Testis (tissue), 3 donors: ENCODE results near the gene KRT23. TPM values are rescaled to one million over a fixed set of nuclear protein-coding genes. Genes with fewer than 3 reads are reported as not detected.

ENCODE experiments used
- DNase-seq: peaks from one replicate; pipeline ENCODE4 v3.0.0-alpha.2; 2019
- H3K27ac ChIP-seq, 2 donors: fragments of 200-600 bp; sonication (generic); one replicate each; pipeline ENCODE4 v1.5.1; 2019
- H3K27me3 ChIP-seq: fragments of 200-600 bp; sonication (generic); one replicate; pipeline ENCODE4 v1.5.1; 2019
- H3K36me3 ChIP-seq: fragments of 200-600 bp; sonication (generic); one replicate; pipeline ENCODE4 v1.5.1; 2017; ENCODE audit warnings: low read depth; ENCODE audit errors: missing control alignments
- H3K4me1 ChIP-seq: fragments of 200-600 bp; sonication (generic); one replicate; pipeline ENCODE4 v1.5.1; 2019
- H3K4me3 ChIP-seq, 2 donors: fragments of 200-600 bp; sonication (generic); one replicate each; pipeline ENCODE4 v1.5.1; 2017 to 2019
- H3K9me3 ChIP-seq: fragments of 200-600 bp; sonication (generic); one replicate; pipeline ENCODE4 v1.5.1; 2017
- POLR2A ChIP-seq: fragments of 450-650 bp; IDR thresholded peaks from one replicate; pipeline ENCODE4 v1.6.1; 2017; ENCODE audit warnings: antibody characterized with exemption, mild to moderate bottlenecking, moderate library complexity
- WGBS, 2 donors: methylation state at CpG; one replicate each; pipeline ENCODE4 v1.1.5; 2018; 5-methylcytosine and 5-hydroxymethylcytosine counted together
- intact Hi-C: fragments of 100-400 bp; cut with DNase I; formaldehyde crosslinking; loops from one replicate; pipeline ENCODE4 v1.15.1; 2023; ENCODE audit warnings: low total_unique reads
- polyA plus RNA-seq: library from polyadenylated mRNA; stranded (reverse); fragments of 350-450 nt; fragmentation: Illumina TruSeq; extraction: RNeasy Lipid Tissue Mini Kit (QIAGEN cat#74804); gene quantifications from one replicate; pipeline ENCODE4 v1.2.3, GENCODE V29; 2014; ENCODE audit warnings: low read depth, low replicate concordance; ENCODE audit not compliant: insufficient read depth
- total RNA-seq, 2 donors: library from RNA; depleted of rRNA; stranded (reverse); fragments of >200 nt; gene quantifications; one replicate each; pipeline ENCODE4 v1.2.3, GENCODE V29; 2016
- TF ChIP-seq, protein P1 (sequence below), 3 experiments: fragments of 450-650 bp in 2 of 3; fragments of 200-600 bp in 1 of 3; sonication (generic) in 1 of 3; IDR thresholded peaks; one replicate each; pipeline ENCODE4 v1.5.1; 2016 to 2019; ENCODE audit warnings: antibody characterized with exemption in 3 of 3, mild to moderate bottlenecking in 2 of 3, moderate library complexity in 1 of 3

KRT23 gene
- total and polyA plus RNA-seq, 3 donors from 2014 or later = 14.0 to 52.2 (median 17.3) TPM

- 69 to 80% methylated on average over 23 of the region's 23 CpGs for WGBS, 2 donors
- no peak for DNase-seq
- intact Hi-C loops = no loop called here
Measured at GRCh38 chr17:40884708-40885512, 52.5 kb downstream of the KRT23 start, which contains the start of gene KRT20. TSS of gene KRT20 (minus strand) at chr17:40885242. CDS start at chr17:40885185, 57 bp downstream.

GRCh38 chr17:40883626-40884334, 53.7 kb downstream of the KRT23 start:
- Histone ChIP-seq H3K36me3 (no peaks in the 10 kb centered on the region), H3K27ac (no peak overlapping the region), H3K9me3 (no peaks in the 10 kb centered on the region), H3K4me1 (no peaks in the 10 kb centered on the region), H3K4me3 (no peak overlapping the region), H3K27me3 (no peaks in the 10 kb centered on the region)
- TF ChIP-seq, protein P1, sequence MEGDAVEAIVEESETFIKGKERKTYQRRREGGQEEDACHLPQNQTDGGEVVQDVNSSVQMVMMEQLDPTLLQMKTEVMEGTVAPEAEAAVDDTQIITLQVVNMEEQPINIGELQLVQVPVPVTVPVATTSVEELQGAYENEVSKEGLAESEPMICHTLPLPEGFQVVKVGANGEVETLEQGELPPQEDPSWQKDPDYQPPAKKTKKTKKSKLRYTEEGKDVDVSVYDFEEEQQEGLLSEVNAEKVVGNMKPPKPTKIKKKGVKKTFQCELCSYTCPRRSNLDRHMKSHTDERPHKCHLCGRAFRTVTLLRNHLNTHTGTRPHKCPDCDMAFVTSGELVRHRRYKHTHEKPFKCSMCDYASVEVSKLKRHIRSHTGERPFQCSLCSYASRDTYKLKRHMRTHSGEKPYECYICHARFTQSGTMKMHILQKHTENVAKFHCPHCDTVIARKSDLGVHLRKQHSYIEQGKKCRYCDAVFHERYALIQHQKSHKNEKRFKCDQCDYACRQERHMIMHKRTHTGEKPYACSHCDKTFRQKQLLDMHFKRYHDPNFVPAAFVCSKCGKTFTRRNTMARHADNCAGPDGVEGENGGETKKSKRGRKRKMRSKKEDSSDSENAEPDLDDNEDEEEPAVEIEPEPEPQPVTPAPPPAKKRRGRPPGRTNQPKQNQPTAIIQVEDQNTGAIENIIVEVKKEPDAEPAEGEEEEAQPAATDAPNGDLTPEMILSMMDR (IDR thresholded peaks at IDR 0.05) = no peak
- TF ChIP-seq POLR2A = no peak
- no peak for DNase-seq
- WGBS, 2 donors = 88 to 97% methylated on average over 7 of the region's 7 CpGs
- intact Hi-C loops = no loop called here

More at GRCh38 chr17:40884708-40885512, 52.5 kb downstream of the KRT23 start, which contains the start of gene KRT20:
- Histone ChIP-seq H3K4me3 (no peak within 1 kb of the TSS), H3K9me3 (no peaks in the 10 kb centered on the region), H3K4me1 (no peaks in the 10 kb centered on the region), H3K27me3 (no peaks in the 10 kb centered on the region), H3K27ac (no peak within 1 kb of the TSS), H3K36me3 (no peaks in the 10 kb centered on the region)
- no peak for TF ChIP-seq POLR2A
- TF ChIP-seq, protein P1 (IDR thresholded peaks at IDR 0.05) = no peak

DNA sequence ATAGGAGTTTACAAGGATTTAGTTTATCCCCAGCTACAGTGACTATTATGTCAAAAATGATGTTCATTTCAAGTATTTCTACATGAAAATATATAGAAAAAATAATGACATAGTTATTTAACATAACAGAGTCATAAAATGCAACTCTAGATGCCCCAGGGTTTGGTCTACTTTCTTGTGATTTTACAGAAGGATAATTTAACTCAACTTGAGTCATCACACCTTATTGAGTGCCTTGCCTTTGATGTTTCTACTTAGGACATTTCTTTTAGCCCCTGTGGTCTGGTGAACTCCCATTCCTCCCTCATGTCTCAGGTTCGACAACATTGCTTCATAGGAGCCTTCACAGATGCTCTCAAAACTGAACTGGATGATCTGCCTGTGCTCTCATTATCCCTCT, 54.4 kb downstream of the KRT23 start:
- intact Hi-C loops = no loop called here
- DNase-seq = no peak
- 88 to 90% methylated on average over 1 of the region's 1 CpG for WGBS, 2 donors
- H3K4me1 ChIP-seq = no peaks in the 10 kb centered on the region
- H3K27me3 ChIP-seq = no peaks in the 10 kb centered on the region
- no peaks in the 10 kb centered on the region for H3K36me3 ChIP-seq
- no peak overlapping the region for H3K27ac ChIP-seq
- no peak overlapping the region for H3K4me3 ChIP-seq
- no peaks in the 10 kb centered on the region for H3K9me3 ChIP-seq
- TF ChIP-seq, protein P1 (IDR thresholded peaks at IDR 0.05) = no peak
- TF ChIP-seq POLR2A = no peak

- Histone ChIP-seq H3K4me1 (no peaks in the 10 kb centered on the region), H3K36me3 (no peaks in the 10 kb centered on the region), H3K9me3 (no peaks in the 10 kb centered on the region), H3K27ac (no peak overlapping the region), H3K4me3 (no peak overlapping the region), H3K27me3 (no peaks in the 10 kb centered on the region)
- intact Hi-C loops = no loop called here
- 91 to 100% methylated on average over 1 of the region's 1 CpG for WGBS, 2 donors
- DNase-seq = no peak
- TF ChIP-seq, protein P1 (IDR thresholded peaks at IDR 0.05) = no peak
- TF ChIP-seq POLR2A = no peak
Measured at GRCh38 chr17:40879026-40879425, 58.4 kb downstream of the KRT23 start.
